Measurements from ENCODE around the gene CDKN2AIP.

DNA sequence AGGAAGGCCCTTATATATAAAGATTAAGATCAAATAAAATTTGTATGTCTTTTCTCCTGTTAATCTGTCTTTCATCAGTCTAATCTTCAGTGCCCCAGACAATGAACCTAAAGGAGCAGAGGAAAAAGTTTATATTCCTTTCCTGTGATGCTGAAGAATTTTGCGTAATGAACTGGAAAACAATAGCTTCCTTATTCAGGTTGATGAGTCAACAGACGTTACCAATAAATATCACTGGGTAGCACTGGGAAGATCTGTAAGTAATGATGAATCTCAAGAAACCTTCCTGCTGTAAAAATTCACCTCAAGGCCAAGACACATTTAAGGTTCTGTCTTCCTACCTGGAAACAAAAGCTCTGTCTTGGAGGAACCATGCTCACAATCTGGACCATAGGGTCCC, 25.5 kb downstream of the CDKN2AIP start:
- TF ChIP-seq CTCF (IDR thresholded peaks at IDR 0.05) (no peak), POLR2A (IDR thresholded peaks at IDR 0.05) (no peak)
